ENCODE measurements around the gene FARP2.

The FARP2 gene

GRCh38 chr2:241454837-241455485 is 98.9 kb downstream of the FARP2 start:
- TF ChIP-seq OSR1 (CRISPR knock-in tag; IDR thresholded peaks at IDR 0.05) (no peak), CREB5 (CRISPR knock-in tag; IDR thresholded peaks at IDR 0.05; ENCODE audit: low read depth) (no peak), BACH2 (CRISPR knock-in tag; IDR thresholded peaks at IDR 0.05; ENCODE audit: borderline replicate concordance) (no peak), PPARA (CRISPR knock-in tag; IDR thresholded peaks at IDR 0.05; ENCODE audit: borderline replicate concordance) (no peak), PATZ1 (CRISPR knock-in tag; IDR thresholded peaks at IDR 0.05; ENCODE audit: borderline replicate concordance) (no peak), GLIS3 (CRISPR knock-in tag; IDR thresholded peaks at IDR 0.05) (no peak), TSHZ2 (CRISPR knock-in tag; IDR thresholded peaks at IDR 0.05) (no peak), ZFP3 (CRISPR knock-in tag; IDR thresholded peaks at IDR 0.05) (no peak)
- ATAC-seq: no peak

DNA sequence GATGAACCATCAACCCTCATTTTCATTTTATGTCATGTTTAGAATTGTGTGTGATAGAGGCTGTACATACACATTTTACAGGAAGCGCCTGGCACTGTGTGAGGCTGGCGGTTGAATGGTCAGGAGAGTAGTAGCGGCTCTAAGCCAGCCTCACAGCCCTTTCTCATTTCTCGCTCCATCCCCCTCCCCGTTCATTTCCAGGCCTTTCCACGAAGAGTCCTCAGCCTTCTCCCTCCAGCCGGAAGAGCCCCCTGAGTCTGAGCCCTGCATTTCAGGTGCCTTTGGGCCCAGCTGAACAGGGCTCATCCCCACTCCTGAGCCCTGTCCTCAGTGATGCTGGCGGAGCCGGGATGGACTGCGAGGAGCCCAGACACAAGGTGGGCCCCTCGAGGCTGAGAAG is 100.5 kb downstream of the FARP2 start:
- TF ChIP-seq ESRRG (CRISPR knock-in tag; IDR thresholded peaks at IDR 0.05) (no peak), OSR1 (CRISPR knock-in tag; IDR thresholded peaks at IDR 0.05) (no peak), SNAI2 (CRISPR knock-in tag; IDR thresholded peaks at IDR 0.05) (no peak), TSHZ2 (CRISPR knock-in tag; IDR thresholded peaks at IDR 0.05) (no peak), ZNF8 (CRISPR knock-in tag; IDR thresholded peaks at IDR 0.05) (no peak), ZNF565 (CRISPR knock-in tag; conservative IDR thresholded peaks at IDR 0.05; ENCODE audit: low read depth) (no peak), GLIS3 (CRISPR knock-in tag; IDR thresholded peaks at IDR 0.05) (no peak)
- ATAC-seq: no peak

DNA sequence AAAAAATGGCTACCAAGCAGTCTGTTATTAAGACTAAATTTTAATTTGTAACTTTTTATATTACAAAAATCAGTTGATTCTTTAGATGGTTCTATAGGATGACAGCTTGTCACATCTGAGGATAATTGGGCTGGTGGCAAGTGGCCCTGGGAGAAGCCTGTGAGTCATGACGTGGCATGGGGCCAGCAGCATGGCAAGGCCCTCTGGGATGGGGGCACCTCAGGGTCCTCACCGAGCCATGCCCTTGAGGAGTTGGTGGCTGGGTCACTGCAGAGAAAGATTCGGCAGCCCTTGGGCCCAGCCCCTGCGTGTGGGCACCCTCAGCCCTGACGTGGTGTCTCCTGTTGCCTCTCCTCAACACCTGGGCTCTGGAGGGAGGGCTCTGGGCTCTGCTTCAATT is 102.6 kb downstream of the FARP2 start:
- ATAC-seq: no peak
- TF ChIP-seq ZNF565 (CRISPR knock-in tag; conservative IDR thresholded peaks at IDR 0.05; ENCODE audit: low read depth): no peak
- TF ChIP-seq PPARA (CRISPR knock-in tag; IDR thresholded peaks at IDR 0.05; ENCODE audit: borderline replicate concordance): no peak
- TF ChIP-seq CREB5 (CRISPR knock-in tag; IDR thresholded peaks at IDR 0.05; ENCODE audit: low read depth): no peak
- TF ChIP-seq ZNF8 (CRISPR knock-in tag; IDR thresholded peaks at IDR 0.05): no peak

DNA sequence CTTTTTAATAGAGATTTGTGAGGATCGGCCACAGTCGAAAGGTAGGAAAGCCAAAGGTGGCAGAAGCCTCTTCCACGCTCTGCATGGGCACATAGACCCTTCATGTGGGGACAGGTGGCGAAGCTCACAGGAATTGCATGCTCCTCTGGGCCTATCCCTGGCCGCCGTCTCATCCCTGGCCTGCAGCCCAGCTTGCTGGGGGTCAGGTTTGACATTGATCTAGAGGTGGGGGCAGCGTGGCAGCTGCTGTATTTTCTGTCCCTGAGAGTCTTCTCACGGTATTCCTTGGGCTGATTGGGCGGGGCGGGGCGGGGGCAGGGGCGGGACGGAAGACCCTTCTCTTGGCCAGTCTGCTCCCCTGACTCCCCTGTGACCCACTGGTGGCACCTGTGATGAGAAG is 103.4 kb downstream of the FARP2 start:
- no peak for TF ChIP-seq TCF4 (CRISPR knock-in tag; IDR thresholded peaks at IDR 0.05; ENCODE audit: borderline replicate concordance)
- no peak for TF ChIP-seq ESRRG (CRISPR knock-in tag; IDR thresholded peaks at IDR 0.05)
- TF ChIP-seq CREB5 (CRISPR knock-in tag; IDR thresholded peaks at IDR 0.05; ENCODE audit: low read depth): no peak
- TF ChIP-seq CSDC2 (CRISPR knock-in tag; IDR thresholded peaks at IDR 0.05): no peak
- TF ChIP-seq ISL1 (CRISPR knock-in tag; IDR thresholded peaks at IDR 0.05): no peak
- no peak for TF ChIP-seq ZFP3 (CRISPR knock-in tag; IDR thresholded peaks at IDR 0.05)
- TF ChIP-seq ZNF70 (CRISPR knock-in tag; IDR thresholded peaks at IDR 0.05): no peak
- no peak for TF ChIP-seq TOX (CRISPR knock-in tag; IDR thresholded peaks at IDR 0.05; ENCODE audit: borderline replicate concordance)
- ATAC-seq: no peak
